ENCODE results near the gene DBET. TPM values are rescaled to one million over a fixed set of nuclear protein-coding genes. Genes with fewer than 3 reads are reported as not detected.
"Not testable (repeated sequence)": the region's sequence is repeated elsewhere in the genome, so short reads cannot be mapped to it uniquely, and the experiment has no call there.

The DBET gene
- total and polyA plus RNA-seq, 2 of the 4 experiments (the other 2 are of a cell fraction): not detected

GRCh38 chr4:190037704-190038388 is 26.5 kb upstream of the DBET start:
- ATAC-seq (ENCODE audit: low read depth); H2BK120ac ChIP-seq (ENCODE audit: low read depth, low read length); dilution Hi-C loops (cut with HindIII; ENCODE audit: low sequenced_read_pairs, unreplicated experiment); H4K91ac ChIP-seq (ENCODE audit: insufficient read depth, low read depth, low read length); H3K4me1 ChIP-seq (ENCODE audit: control insufficient read depth, insufficient read depth, low read length); H3K18ac ChIP-seq (ENCODE audit: low read depth, low read length); POLR2A ChIA-PET (ENCODE audit: unreplicated experiment); DNase-seq; H3K9me3 ChIP-seq (ENCODE audit: control insufficient read depth, insufficient read depth, low read length); H3K14ac ChIP-seq (replicated peaks; ENCODE audit: low read depth, low read length); H4K20me1 ChIP-seq (ENCODE audit: insufficient read depth, low read length); H2AK5ac ChIP-seq (ENCODE audit: low read depth, low read length); H2BK20ac ChIP-seq (ENCODE audit: low read depth, low read length); H2BK15ac ChIP-seq (ENCODE audit: low read depth, low read length); H3K23ac ChIP-seq (ENCODE audit: low read depth, low read length); H3K4ac ChIP-seq (ENCODE audit: low read depth, low read length); H3K56ac ChIP-seq (ENCODE audit: extremely low read depth, insufficient read depth, low read length); BruUV-seq (replicated peaks); H3K4me3 ChIP-seq (ENCODE audit: insufficient read depth, low read depth, low read length); H3K9me1 ChIP-seq (ENCODE audit: insufficient read depth, low read length); CTCF ChIA-PET; H4K5ac ChIP-seq (ENCODE audit: low read depth, low read length); in situ Hi-C loops (cut with MboI; ENCODE audit: low sequenced_read_pairs); H3K4me2 ChIP-seq (ENCODE audit: low read depth, low read length); H2BK5ac ChIP-seq (ENCODE audit: low read depth, low read length, poor library complexity, severe bottlenecking); H3K27me3 ChIP-seq (ENCODE audit: control insufficient read depth, insufficient read depth, low read length); H3K9ac ChIP-seq (ENCODE audit: low read depth, low read length); H2AK9ac ChIP-seq (replicated peaks; ENCODE audit: low read depth, low read length, poor library complexity); H4K8ac ChIP-seq (ENCODE audit: low read depth in 2 of 2, low read length in 2 of 2); intact Hi-C loops (cut with micrococcal nuclease); H3K36me3 ChIP-seq (ENCODE audit: control insufficient read depth, insufficient read depth, low read length); H3K79me1 ChIP-seq (ENCODE audit: low read depth in 1 of 2, low read length in 2 of 2); H3K27ac ChIP-seq (ENCODE audit: insufficient read depth, low read length); H2AFZ ChIP-seq (replicated peaks; ENCODE audit: low read length, poor library complexity): not testable (repeated sequence)
- WGBS, 2 experiments (ENCODE audit: extremely low coverage in 2 of 2, insufficient read length in 1 of 2): no CpG with 5 or more reads among the region's 39 CpGs

- BruUV-seq (replicated peaks); CTCF ChIA-PET: not testable (repeated sequence)
Measured at GRCh38 chr4:190040873-190041272, 23.4 kb upstream of the DBET start.

More at GRCh38 chr4:190040873-190041272, 23.4 kb upstream of the DBET start:
- H3K36me3 ChIP-seq (ENCODE audit: control insufficient read depth, insufficient read depth, low read length); H2AK9ac ChIP-seq (replicated peaks; ENCODE audit: low read depth, low read length, poor library complexity); H3K27me3 ChIP-seq (ENCODE audit: control insufficient read depth, insufficient read depth, low read length); H3K27ac ChIP-seq (ENCODE audit: insufficient read depth, low read length); H4K20me1 ChIP-seq (ENCODE audit: insufficient read depth, low read length); H3K9me1 ChIP-seq (ENCODE audit: insufficient read depth, low read length); POLR2A ChIA-PET (ENCODE audit: unreplicated experiment); H3K56ac ChIP-seq (ENCODE audit: extremely low read depth, insufficient read depth, low read length); H2BK20ac ChIP-seq (ENCODE audit: low read depth, low read length); H2AFZ ChIP-seq (replicated peaks; ENCODE audit: low read length, poor library complexity); H4K8ac ChIP-seq (ENCODE audit: low read depth in 2 of 2, low read length in 2 of 2); H3K4me2 ChIP-seq (ENCODE audit: low read depth, low read length); H3K4me1 ChIP-seq (ENCODE audit: control insufficient read depth, insufficient read depth, low read length); H2BK15ac ChIP-seq (ENCODE audit: low read depth, low read length); H4K5ac ChIP-seq (ENCODE audit: low read depth, low read length); H3K9ac ChIP-seq (ENCODE audit: low read depth, low read length); ATAC-seq (ENCODE audit: low read depth); dilution Hi-C loops (cut with HindIII; ENCODE audit: low sequenced_read_pairs, unreplicated experiment); H2AK5ac ChIP-seq (ENCODE audit: low read depth, low read length); H2BK5ac ChIP-seq (ENCODE audit: low read depth, low read length, poor library complexity, severe bottlenecking); H3K23ac ChIP-seq (ENCODE audit: low read depth, low read length); H2BK120ac ChIP-seq (ENCODE audit: low read depth, low read length); H3K4ac ChIP-seq (ENCODE audit: low read depth, low read length); H3K14ac ChIP-seq (replicated peaks; ENCODE audit: low read depth, low read length); H3K4me3 ChIP-seq (ENCODE audit: insufficient read depth, low read depth, low read length); DNase-seq; intact Hi-C loops (cut with micrococcal nuclease); in situ Hi-C loops (cut with MboI; ENCODE audit: low sequenced_read_pairs); H3K9me3 ChIP-seq (ENCODE audit: control insufficient read depth, insufficient read depth, low read length); H4K91ac ChIP-seq (ENCODE audit: insufficient read depth, low read depth, low read length); H3K79me1 ChIP-seq (ENCODE audit: low read depth in 1 of 2, low read length in 2 of 2); H3K18ac ChIP-seq (ENCODE audit: low read depth, low read length): not testable (repeated sequence)
- 17% methylated on average over 17 of the region's 40 CpGs; no CpG with 5 or more reads in 1 of the 2 experiments for WGBS, 2 experiments (ENCODE audit: extremely low coverage in 2 of 2, insufficient read length in 1 of 2)
